Activated CD8-positive, alpha-beta memory T cell treated with anti-CD3 and anti-CD28 coated beads, Interleukin-2, amount 50 U/mL, for 4 hours (primary cell): Measurements from ENCODE around the gene OCIAD2.
"Not testable (repeated sequence)": the region's sequence is repeated elsewhere in the genome, so short reads cannot be mapped to it uniquely, and the experiment has no call there.

Source experiments
- DNase-seq: peaks from one replicate; pipeline ENCODE4 v3.0.0-alpha.2; 2020

Gene OCIAD2, protein sequence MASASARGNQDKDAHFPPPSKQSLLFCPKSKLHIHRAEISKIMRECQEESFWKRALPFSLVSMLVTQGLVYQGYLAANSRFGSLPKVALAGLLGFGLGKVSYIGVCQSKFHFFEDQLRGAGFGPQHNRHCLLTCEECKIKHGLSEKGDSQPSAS

DNA sequence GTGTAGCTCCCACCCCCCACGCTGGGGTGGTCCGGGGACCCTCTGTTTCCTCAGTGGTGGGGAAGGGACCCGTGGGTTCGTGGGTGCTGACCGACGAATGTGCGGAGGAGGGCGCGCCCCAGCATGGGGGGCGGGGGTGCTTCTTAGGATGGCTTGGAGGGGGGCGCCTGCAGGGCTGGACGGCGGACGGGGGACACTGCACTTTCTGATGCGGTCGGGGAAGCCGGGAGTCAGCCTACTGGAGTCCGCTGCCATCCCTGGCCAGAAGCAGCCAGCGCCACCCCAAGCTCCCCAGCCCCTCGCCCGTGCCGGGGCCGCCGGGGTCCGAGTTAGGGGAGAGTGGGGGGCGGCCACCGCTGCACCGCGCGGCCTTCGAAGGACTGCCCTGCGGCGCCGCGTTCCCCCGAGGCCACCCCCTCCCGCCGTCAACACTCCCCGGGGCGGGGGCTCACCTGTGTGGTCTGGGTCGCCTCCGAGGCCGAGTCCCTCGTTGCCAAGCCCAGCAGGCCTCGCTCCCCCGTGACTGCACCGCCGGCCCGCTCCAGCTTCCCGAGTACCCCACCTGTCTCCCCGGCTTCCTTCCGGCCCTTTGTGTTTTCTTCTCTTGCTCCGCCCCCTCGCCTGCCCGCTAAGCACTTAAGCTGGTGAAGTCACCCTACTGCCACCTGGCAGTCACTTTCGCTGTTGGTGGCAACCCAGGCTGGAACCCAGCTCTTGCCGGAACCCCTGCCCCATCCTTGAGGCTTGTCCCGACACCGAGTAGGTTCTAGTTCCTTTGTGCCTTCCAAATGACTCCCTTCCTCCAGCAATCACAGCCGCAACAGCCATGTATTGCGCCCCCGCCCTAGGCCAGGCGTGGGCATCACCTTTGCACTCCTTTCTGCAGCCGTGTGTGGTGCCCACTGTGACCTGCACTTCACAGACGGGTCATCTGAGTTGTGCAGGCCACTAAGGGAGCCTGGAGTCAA, at the start of gene OCIAD2:
TSS of gene OCIAD2 (minus strand) at position 569 of the 968 bp plus-strand sequence. CDS start 2,225 bp downstream, outside the sequence.
- peak; percentile 82 for DNase-seq

DNA sequence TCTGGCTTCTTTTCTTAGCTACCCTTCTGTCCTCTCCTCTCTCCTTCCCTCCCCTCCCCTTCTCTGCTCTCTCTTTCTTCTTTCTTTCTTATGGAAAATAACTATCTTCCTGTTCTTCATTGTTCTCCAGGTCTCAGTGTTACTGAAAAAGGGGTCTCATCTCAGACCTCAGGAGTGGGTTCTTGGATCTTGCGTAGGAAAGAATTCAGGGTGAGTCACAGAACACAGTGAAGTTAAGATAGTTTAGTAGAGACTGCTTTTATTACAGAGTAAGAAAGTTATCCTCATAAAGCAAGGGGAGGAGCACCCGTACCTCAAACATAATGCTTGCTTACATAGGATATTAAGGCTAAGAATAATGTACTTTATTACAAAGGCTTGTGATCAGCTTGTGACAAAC, 47.7 kb upstream of the OCIAD2 start:
- no peak for DNase-seq

DNA sequence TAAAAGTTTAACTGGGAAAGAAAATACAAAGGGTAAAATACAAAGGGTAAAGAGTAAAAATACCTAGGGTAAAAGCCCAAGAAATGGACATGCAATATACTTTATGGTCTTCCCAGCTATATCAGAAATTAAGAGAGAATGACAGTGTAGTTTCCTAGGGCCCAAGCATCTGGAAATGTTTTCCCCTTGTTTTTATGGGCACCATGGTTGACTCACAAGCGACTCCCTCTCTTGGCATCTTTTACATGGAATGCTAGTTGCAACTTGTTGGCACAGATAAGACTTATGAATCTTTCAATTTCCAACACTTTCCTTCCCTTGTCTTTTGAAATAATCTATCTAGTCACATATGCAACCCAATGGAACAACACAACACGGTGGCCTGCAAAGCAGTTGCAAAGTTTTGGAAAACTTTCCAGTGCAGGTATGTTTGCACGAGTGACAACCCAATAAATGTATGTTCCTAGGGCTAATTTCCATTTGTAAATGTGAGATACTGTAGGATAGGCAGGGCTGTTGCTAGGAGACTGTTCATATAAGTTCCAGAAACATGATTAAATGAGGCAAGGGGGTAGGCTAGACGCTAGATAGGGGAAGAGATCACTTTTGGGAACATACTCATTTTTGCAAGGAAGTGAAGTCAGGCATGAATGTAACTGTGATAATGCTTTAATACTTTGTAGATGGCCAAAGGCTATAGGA, 43.1 kb upstream of the OCIAD2 start:
- DNase-seq: no peak

DNA sequence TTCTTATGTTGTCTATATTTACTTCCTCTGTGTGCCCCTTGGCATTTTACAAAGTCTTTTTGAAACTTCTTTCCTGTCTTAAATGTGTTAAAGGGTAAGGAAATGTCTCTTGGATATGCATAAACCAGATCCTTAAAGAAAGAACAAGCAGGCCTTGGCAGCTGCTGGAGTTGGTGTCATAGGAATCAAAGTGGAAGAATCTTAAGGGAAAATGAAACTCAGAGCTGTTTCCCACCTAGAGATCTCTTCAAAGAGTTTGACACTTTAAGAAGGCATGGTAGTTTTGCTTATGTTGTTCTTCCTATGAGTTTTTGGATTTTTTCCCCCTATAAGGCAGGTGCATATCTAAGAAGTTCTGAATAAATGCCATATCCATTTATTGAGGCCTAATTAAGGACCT, 42.5 kb upstream of the OCIAD2 start:
- DNase-seq: no peak

- DNase-seq: no peak
Measured at GRCh38 chr4:48947731-48948130, 41.2 kb upstream of the OCIAD2 start.

DNA sequence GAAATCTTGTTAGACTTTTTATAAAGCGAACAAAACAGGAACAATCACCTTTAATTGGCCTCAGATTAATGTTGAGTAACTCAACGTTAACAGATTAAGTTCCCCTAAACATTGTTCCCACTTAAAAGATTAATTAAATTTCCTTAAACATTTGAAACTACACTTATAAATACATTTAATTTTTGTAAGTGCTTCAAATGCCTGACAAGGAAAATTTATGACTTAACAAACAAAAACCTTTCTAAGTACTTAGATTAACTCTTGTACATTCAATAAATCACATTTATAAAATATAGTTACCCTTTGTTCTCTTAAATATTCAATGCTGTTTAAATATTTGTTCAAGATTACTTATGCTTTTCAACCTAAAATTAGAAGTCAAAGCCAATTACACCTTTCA, 39.4 kb upstream of the OCIAD2 start:
- no peak for DNase-seq

DNA sequence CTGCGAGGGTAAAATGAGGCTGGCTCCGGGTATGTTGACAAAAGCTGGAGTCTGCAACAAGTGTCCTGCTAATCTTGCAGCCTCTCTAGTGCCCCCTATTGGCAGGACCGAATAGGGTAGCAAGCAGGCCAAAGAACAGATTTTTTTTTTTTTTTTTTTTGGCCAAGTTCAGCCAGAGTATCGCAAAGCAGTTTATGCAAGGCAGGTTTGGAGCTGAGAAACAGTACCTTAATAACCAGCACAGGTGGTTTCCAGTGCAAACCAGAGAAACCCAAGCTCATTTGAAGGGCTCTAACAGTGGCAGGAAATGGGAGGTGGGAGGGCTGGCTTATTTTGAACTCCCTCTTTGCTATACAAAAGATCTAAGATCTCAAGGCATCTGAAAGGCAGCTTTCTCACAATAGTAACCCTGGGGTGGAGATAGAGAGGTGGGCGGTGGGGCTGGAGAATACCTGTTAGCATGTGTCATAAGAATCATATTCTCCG, 38.2 kb upstream of the OCIAD2 start:
- peak; percentile 40 for DNase-seq

- no peak for DNase-seq
Measured at GRCh38 chr4:48944252-48944651, 37.7 kb upstream of the OCIAD2 start.

- no peak for DNase-seq
Measured at GRCh38 chr4:48943387-48943786, 36.8 kb upstream of the OCIAD2 start.

- no peak for DNase-seq
Measured at GRCh38 chr4:48939785-48940184, 33.2 kb upstream of the OCIAD2 start.

DNA sequence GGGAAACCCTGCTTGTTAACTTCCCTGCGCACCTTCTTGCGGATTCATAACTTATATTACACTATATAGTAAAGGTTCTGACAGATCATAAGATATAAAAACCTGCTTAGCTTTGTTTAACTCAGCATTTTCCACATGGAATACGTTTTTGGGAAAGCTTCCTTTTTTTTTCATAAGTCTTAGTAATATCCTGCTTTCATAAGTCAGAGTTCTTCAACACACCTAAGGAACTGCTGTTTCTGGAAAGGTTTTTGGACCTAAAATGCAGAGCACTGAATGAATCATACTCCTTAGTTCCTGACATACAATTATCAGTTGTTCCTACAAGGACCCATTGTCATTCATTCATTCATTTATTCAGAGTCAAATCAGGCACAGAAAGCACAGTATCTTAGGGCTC, 32.3 kb upstream of the OCIAD2 start:
- no peak for DNase-seq

DNA sequence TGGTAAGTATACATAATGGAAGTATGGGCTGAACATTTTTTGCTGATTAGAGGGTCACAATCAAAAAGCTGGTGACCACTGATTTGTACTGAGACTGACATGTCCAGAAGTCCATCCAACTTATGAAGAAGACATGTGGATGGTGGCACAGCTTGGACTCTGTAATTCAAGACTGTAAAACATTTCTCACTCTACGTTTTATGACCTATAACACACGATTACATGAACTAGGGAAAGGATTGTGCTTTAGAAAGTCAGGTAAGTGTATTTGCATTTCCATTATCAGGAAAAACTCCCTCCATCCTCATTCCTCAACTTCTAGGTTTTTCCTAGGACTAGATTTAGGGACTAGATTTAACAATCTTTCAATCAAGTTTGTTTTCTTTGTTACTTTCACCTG, 30.5 kb upstream of the OCIAD2 start:
- DNase-seq: no peak

DNA sequence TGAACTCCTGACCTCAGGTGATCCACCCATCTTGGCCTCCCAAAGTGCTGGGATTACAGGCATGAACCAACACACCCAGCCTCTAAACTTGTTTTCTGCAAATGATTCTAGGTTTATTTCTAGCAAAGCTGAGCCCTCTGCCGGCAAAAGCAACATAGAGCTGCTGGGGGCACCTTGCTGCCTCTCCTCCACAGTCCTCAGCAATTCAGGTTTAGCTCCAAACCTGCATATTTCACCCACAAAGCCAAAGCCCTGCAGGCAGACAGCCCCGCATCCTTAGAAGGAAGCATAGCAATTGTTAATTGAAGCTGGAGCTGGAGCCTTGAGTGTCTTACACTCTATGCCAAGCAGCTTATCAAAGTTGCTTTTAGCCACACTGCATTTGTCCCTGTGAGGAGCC, 24.9 kb upstream of the OCIAD2 start:
- no peak for DNase-seq

DNA sequence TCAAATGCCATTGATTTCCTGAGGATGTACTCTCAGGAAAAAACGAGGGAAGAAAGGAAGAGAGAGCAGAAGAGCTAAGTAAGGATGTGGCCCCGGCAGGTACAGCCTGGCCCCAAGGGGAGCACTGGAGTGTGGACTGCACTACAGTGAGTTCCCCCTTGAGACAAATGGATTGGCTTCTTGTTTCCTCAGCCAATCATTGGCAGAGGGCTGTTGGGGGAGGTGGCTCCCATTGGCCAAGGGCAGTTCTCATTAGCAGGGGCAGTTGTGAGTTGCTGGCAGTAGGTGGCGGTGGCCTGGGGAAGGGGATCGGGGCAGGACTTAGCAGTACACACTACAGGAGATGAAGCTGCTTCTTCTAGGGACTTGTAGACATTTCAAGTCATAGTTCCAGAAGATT, 24.1 kb upstream of the OCIAD2 start:
- no peak for DNase-seq

DNA sequence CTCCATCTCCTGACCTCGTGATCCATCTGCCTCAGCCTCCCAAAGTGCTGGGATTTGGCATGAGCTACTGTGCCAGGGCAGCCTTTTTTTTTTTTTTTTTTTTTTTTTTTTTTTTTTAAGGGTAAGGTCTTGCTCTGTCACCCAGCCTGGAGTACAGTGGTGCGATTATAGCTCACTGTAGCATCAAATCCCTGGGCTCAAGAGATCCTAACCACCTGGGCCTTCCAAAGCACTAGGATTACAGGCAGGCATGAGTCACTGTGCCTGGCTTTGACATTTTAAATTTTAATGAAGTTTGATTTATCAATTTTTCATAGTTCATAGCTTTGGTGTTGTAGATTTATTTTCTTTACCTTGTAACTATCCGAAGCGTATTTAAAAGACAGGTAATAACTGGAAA, 17.8 kb upstream of the OCIAD2 start:
- DNase-seq: no peak

DNA sequence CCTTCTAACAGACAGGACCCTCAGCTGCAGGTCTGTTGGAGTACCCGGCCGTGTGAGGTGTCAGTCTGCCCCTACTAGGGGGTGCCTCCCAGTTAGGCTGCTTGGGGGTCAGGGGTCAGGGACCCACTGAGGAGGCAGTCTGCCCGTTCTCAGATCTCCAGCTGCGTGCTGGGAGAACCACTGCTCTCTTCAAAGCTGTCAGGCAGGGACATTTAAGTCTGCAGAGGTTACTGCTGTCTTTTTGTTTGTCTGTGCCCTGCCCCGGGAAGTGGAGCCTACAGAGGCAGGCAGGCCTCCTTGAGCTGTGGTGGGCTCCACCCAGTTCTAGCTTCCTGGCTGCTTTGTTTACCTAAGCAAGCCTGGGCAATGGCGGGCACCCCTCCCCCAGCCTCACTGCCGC, 16.5 kb upstream of the OCIAD2 start:
- DNase-seq: not testable (repeated sequence)

DNA sequence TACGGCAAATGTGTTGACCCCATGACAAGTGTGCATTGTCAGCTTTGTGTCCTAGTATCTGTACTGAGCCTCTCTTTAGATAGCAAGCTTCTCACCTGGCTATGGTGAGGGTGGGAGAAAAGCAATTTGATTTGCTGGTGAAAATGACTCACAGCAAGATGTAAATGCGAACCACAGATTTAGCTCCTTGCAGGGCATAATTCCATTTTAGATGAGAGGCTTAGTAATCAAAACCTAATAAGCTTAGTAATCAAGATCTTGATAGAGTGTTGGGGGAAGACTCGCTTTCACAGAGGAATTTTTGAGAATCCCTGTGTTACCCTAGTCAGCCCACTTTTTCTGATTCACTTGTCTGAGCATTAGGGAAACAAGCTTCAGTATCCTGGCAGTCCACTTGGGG, 7.7 kb upstream of the OCIAD2 start:
- no peak for DNase-seq

DNA sequence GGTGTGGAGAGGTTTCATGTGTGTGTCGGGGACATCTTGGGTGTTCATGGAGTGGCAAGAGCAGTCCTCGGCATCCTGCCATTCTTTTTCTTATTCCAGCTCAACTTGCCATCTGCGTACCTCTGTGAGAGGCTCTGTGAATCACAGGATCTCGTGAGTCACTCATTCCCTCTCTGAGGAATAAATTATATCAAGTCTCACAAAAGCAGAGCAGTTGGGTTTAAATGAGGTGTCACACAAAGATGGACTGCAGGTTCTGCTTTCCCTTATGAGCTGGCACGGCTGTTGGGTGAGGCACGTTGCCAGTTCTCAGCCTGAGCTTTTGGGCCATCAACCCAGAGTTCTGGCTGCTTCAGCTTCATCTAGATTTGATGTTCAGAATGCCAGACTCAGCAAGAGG, 6.8 kb upstream of the OCIAD2 start:
- DNase-seq: no peak

GRCh38 chr4:48912349-48912748, 5.8 kb upstream of the OCIAD2 start:
- DNase-seq: no peak

DNA sequence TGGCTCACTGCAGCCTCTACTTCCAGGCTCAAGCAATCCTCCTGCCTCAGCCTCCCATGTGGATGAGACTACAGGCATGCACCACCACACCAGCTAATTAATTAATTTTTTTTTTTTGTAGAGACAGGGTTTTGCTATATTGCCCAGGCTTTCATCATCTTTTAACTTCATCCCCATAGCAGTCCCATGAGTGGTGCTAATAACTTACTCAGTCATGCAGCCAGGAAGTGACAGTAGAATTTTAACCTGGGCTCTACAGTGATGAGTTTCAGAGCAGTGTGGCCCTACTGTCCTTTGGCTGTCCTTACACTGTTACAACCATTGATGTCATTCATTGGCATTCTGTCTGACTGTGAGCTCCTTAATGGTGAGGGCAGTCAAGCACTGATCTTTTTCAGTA, 3.9 kb upstream of the OCIAD2 start:
- no peak for DNase-seq

- DNase-seq: peak; percentile 28
Measured at GRCh38 chr4:48909697-48910096, 3.1 kb upstream of the OCIAD2 start.

- no peak for DNase-seq
Measured at GRCh38 chr4:48908687-48909086, 2.1 kb upstream of the OCIAD2 start.

DNA sequence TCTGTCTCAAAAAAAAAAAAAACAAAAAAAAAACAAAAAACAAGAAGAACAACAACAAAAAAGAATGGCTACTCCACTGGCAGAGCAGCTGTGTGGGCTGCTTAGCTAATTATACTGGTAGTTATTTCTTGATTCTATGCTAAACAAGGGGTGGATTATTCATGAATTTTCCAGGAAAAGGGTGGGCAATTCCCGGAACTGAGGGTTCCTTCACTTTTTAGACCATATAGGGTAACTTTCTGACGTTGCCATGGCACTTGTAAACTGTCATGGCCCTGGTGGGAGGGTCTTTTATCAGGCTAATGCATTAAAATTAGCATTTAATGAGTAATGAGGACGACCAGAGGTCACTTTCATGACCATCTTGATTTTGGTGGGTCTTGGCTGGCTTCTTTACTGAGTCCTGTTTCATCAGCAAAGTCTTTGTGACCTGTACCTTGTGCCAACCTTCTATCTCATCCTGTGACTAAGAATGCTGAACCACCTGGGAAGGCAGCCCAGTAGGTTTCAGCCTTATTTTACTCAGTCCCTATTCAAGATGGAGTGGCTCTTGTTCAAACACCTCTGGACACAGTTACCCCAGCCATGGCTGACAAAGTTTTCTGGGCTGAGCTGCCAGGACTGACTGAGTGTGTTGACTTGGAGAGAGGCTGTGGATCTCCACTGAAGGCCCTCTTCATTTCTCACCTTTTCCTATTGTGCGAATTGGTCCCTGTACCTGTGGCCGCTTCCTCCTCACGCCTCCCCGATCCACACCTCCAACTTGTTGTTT, 1.3 kb upstream of the OCIAD2 start:
- DNase-seq: no peak
